ENCODE results near the gene TMEM108.

- no peak for TF ChIP-seq USF2 (IDR thresholded peaks at IDR 0.05; ENCODE audit: borderline replicate concordance, low read depth, low read length)
- TF ChIP-seq EZH2phosphoT487 (IDR thresholded peaks at IDR 0.05; ENCODE audit: borderline replicate concordance, low read depth) = no peak
- TF ChIP-seq EP300 (IDR thresholded peaks at IDR 0.05; ENCODE audit: borderline replicate concordance in 1 of 2, low read depth in 1 of 2, low read length in 1 of 2) = peak in 1 of 2 experiments; percentile 47; a peak in 1 of 4 replicates
- no peak for TF ChIP-seq CTCF (IDR thresholded peaks at IDR 0.05)
- no peak for TF ChIP-seq TAF1 (IDR thresholded peaks at IDR 0.05; ENCODE audit: borderline replicate concordance, low read depth, low read length)
Observed at GRCh38 chr3:133258358-133258757, 220.2 kb downstream of the TMEM108 start.

Data from SK-N-SH (cell line).